NCI-H187 treated with DMSO at 0.1 percent for 48 hours (cell line): ENCODE results near the gene PAX1.

ENCODE experiments used
- DNase-seq: peaks from one replicate; lab custom pipeline; 2025; lab: John Stamatoyannopoulos, UW

Gene PAX1

GRCh38 chr20:21705575-21706260 is at the start of gene PAX1:
TSS of gene PAX1 (plus strand) at chr20:21705664. CDS start at chr20:21705713, 49 bp downstream.
- no peak for DNase-seq

GRCh38 chr20:21656308-21657067 is 49.0 kb upstream of the PAX1 start:
- no peak for DNase-seq

GRCh38 chr20:21661488-21662055 is 43.9 kb upstream of the PAX1 start:
- no peak for DNase-seq

GRCh38 chr20:21663465-21663864 is 42.0 kb upstream of the PAX1 start:
- no peak for DNase-seq

- no peak for DNase-seq
Observed at GRCh38 chr20:21665687-21666446, 39.6 kb upstream of the PAX1 start.

- no peak for DNase-seq
Observed at GRCh38 chr20:21670126-21670525, 35.3 kb upstream of the PAX1 start.

GRCh38 chr20:21670981-21671380 is 34.5 kb upstream of the PAX1 start:
- DNase-seq = no peak

- DNase-seq = no peak
Observed at GRCh38 chr20:21677261-21677660, 28.2 kb upstream of the PAX1 start.

- no peak for DNase-seq
Observed at GRCh38 chr20:21677781-21678180, 27.7 kb upstream of the PAX1 start.

GRCh38 chr20:21681234-21681921 is 24.1 kb upstream of the PAX1 start:
- no peak for DNase-seq

GRCh38 chr20:21681922-21682318 is 23.5 kb upstream of the PAX1 start:
- no peak for DNase-seq

- no peak for DNase-seq
Observed at GRCh38 chr20:21682521-21682954, 22.9 kb upstream of the PAX1 start.

GRCh38 chr20:21684671-21685070 is 20.8 kb upstream of the PAX1 start:
- DNase-seq = no peak

GRCh38 chr20:21685981-21686380 is 19.5 kb upstream of the PAX1 start:
- DNase-seq = no peak

GRCh38 chr20:21693322-21693721 is 12.1 kb upstream of the PAX1 start:
- no peak for DNase-seq

- no peak for DNase-seq
Observed at GRCh38 chr20:21698494-21699215, 6.8 kb upstream of the PAX1 start.

GRCh38 chr20:21699216-21699508 is 6.3 kb upstream of the PAX1 start:
- no peak for DNase-seq

- DNase-seq = no peak
Observed at GRCh38 chr20:21701171-21701876, 4.1 kb upstream of the PAX1 start.

GRCh38 chr20:21702016-21702415 is 3.4 kb upstream of the PAX1 start:
- no peak for DNase-seq

GRCh38 chr20:21702553-21703470 is 2.7 kb upstream of the PAX1 start:
- no peak for DNase-seq
